ENCODE results near the gene RAB11FIP3.
"Not testable (repeated sequence)": the region's sequence is repeated elsewhere in the genome, so short reads cannot be mapped to it uniquely, and the experiment has no call there.

The RAB11FIP3 gene

GRCh38 chr16:497258-497657 is 71.8 kb downstream of the RAB11FIP3 start:
- DNase-seq: no peak

GRCh38 chr16:499924-500323 is 74.5 kb downstream of the RAB11FIP3 start:
- no peak for DNase-seq

- no peak for DNase-seq
Measured at GRCh38 chr16:500709-501108, 75.3 kb downstream of the RAB11FIP3 start.

GRCh38 chr16:502179-502943 is 76.9 kb downstream of the RAB11FIP3 start:
- no peak for DNase-seq

- no peak for DNase-seq
Measured at GRCh38 chr16:503150-504071, 78.0 kb downstream of the RAB11FIP3 start.

- no peak for DNase-seq
Measured at GRCh38 chr16:505479-506245, 80.2 kb downstream of the RAB11FIP3 start.

- DNase-seq: no peak
Measured at GRCh38 chr16:506246-506546, 80.7 kb downstream of the RAB11FIP3 start.

GRCh38 chr16:507527-507926 is 82.1 kb downstream of the RAB11FIP3 start:
- not testable (repeated sequence) for DNase-seq

- DNase-seq: no peak
Measured at GRCh38 chr16:507996-508395, 82.5 kb downstream of the RAB11FIP3 start.

GRCh38 chr16:508884-509736 is 83.7 kb downstream of the RAB11FIP3 start:
- DNase-seq: no peak

- no peak for DNase-seq
Measured at GRCh38 chr16:510066-510825, 84.8 kb downstream of the RAB11FIP3 start.

GRCh38 chr16:512802-513201 is 87.4 kb downstream of the RAB11FIP3 start:
- DNase-seq: no peak

- DNase-seq: no peak
Measured at GRCh38 chr16:513950-514349, 88.5 kb downstream of the RAB11FIP3 start.

GRCh38 chr16:515175-515938 is 89.9 kb downstream of the RAB11FIP3 start:
- no peak for DNase-seq

GRCh38 chr16:515939-516226 is 90.4 kb downstream of the RAB11FIP3 start:
- no peak for DNase-seq

- no peak for DNase-seq
Measured at GRCh38 chr16:516301-516700, 90.9 kb downstream of the RAB11FIP3 start.

- DNase-seq: no peak
Measured at GRCh38 chr16:518858-519257, 93.4 kb downstream of the RAB11FIP3 start.

- no peak for DNase-seq
Measured at GRCh38 chr16:519425-519824, 94.0 kb downstream of the RAB11FIP3 start.

- no peak for DNase-seq
Measured at GRCh38 chr16:519841-520687, 94.6 kb downstream of the RAB11FIP3 start.

- no peak for DNase-seq
Measured at GRCh38 chr16:520847-521246, 95.4 kb downstream of the RAB11FIP3 start.

Measured in COR-L47 (cell line).